Hepatocyte (in vitro differentiated cells): ENCODE data around the gene LPP. TPM values are rescaled to one million over a fixed set of nuclear protein-coding genes. Genes with fewer than 3 reads are reported as not detected.

Experiments used
- DNase-seq: peaks from one replicate; pipeline ENCODE4 v3.0.0-alpha.2; 2016; ENCODE audit warnings: low spot score
- H2AFZ ChIP-seq: fragments of 200-600 bp; sonication (generic); 2 replicates; pipeline ENCODE4 v1.6.0; 2016; ENCODE audit warnings: antibody characterized with exemption, mild to moderate bottlenecking
- H3K27ac ChIP-seq: fragments of 200-600 bp; sonication (generic); 2 replicates; pipeline ENCODE4 v1.5.1; 2016; ENCODE audit warnings: mild to moderate bottlenecking
- H3K27me3 ChIP-seq: fragments of 200-600 bp; sonication (generic); 2 replicates; pipeline ENCODE4 v1.6.1; 2016
- H3K36me3 ChIP-seq: fragments of 200-600 bp; sonication (generic); replicated peaks from 2 replicates; pipeline ENCODE4 v1.5.1; 2016; ENCODE audit warnings: low read depth; ENCODE audit not compliant: insufficient read depth
- H3K4me1 ChIP-seq: fragments of 200-600 bp; sonication (generic); 2 replicates; pipeline ENCODE4 v1.5.1; 2016; ENCODE audit warnings: mild to moderate bottlenecking, moderate library complexity; ENCODE audit not compliant: insufficient read depth
- H3K4me2 ChIP-seq: fragments of 200-600 bp; sonication (generic); 2 replicates; pipeline ENCODE4 v1.6.0; 2016
- H3K4me3 ChIP-seq: fragments of 200-600 bp; sonication (generic); 2 replicates; pipeline ENCODE4 v1.5.1; 2016; ENCODE audit warnings: mild to moderate bottlenecking
- H3K79me2 ChIP-seq: fragments of 200-600 bp; sonication (generic); 2 replicates; pipeline ENCODE4 v1.6.0; 2017; ENCODE audit warnings: mild to moderate bottlenecking
- H3K9me2 ChIP-seq: fragments of 200-600 bp; sonication (generic); replicated peaks from 2 replicates; pipeline ENCODE4 v1.6.0; 2017; ENCODE audit warnings: mild to moderate bottlenecking; ENCODE audit not compliant: insufficient read depth
- H3K9me3 ChIP-seq: fragments of 200-600 bp; sonication (generic); 2 replicates; pipeline ENCODE4 v1.5.1; 2016; ENCODE audit warnings: low read depth, mild to moderate bottlenecking
- H4K20me1 ChIP-seq: fragments of 200-600 bp; sonication (generic); 2 replicates; pipeline ENCODE4 v1.6.0; 2016; ENCODE audit warnings: mild to moderate bottlenecking; ENCODE audit not compliant: insufficient read depth, poor library complexity, severe bottlenecking
- EZH2 ChIP-seq: fragments of 200-600 bp; sonication (generic); IDR thresholded peaks from 2 replicates; pipeline ENCODE4 v1.6.1; 2016; ENCODE audit warnings: antibody characterized with exemption, mild to moderate bottlenecking, borderline replicate concordance
- EZH2phosphoT487 ChIP-seq: fragments of 200-600 bp; sonication (generic); IDR thresholded peaks from one replicate; pipeline ENCODE4 v1.6.1; 2018; ENCODE audit warnings: antibody characterized with exemption, mild to moderate bottlenecking, low read depth, moderate library complexity; ENCODE audit not compliant: unreplicated experiment, severe bottlenecking
- WGBS: methylation state at CpG from one replicate; pipeline ENCODE4 v1.1.6; 2016; ENCODE audit warnings: low lambda C conversion rate; ENCODE audit errors: missing lambda C conversion rate; 5-methylcytosine and 5-hydroxymethylcytosine counted together
- polyA plus RNA-seq: library from polyadenylated mRNA; unstranded; fragments of >200 nt; fragmentation: Nextera tagmentation; extraction: Ambion mirVana; gene quantifications from 2 replicates; pipeline ENCODE4 v1.2.1, GENCODE V29; 2016
- total RNA-seq: library from RNA; depleted of rRNA; stranded (reverse); fragments of >200 nt; gene quantifications from 2 replicates; pipeline ENCODE4 v1.2.3, GENCODE V29; 2014
- TF ChIP-seq, protein P1 (sequence below): fragments of 200-600 bp; sonication (generic); IDR thresholded peaks from 2 replicates; pipeline ENCODE4 v1.5.1; 2016; ENCODE audit warnings: antibody characterized with exemption, mild to moderate bottlenecking; ENCODE audit not compliant: poor library complexity

LPP gene
- total and polyA plus RNA-seq, 2 experiments from 2014 or later, result 53.2 to 73.8 TPM

DNA sequence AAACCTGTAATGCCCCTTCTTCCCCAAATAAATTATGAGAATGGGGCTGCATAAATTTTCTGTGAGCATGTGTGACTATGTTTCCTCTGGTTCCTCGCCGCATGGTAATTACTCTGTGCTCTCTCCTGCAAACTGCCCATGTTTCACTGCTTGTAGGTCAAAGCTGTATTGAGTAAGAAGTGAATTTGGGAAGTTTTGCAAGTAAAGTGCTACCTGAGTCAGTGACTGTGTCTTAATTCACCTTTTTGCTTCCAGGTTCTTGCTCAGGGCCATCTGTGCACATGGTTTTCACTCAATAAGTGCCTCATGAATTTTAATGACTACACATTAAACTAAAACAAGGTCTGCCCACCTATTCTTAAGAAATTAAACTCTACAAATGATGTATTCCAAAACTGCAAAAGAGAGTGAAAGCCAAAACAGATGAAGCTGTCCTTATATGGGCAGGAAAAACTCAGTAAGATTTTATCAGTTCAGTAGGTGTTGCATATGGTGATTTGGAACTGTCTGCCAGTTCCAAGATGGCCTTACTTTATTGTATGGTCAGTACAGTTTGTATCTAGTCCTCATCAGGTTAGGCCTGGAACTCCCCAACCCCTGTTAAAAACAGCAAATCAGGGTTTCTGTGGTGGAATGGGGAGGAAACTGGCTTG lies 100.0 kb downstream of the LPP start:
- Histone ChIP-seq H3K4me1 (peaks cover 20% of the 10 kb centered on the region), H4K20me1 (no peaks in the 10 kb centered on the region), H3K79me2 (peaks cover 63% of the 10 kb centered on the region), H3K4me3 (no peak overlapping the region), H3K9me2 (no peaks in the 10 kb centered on the region), H3K27ac (peak overlapping the region; percentile 3), H3K36me3 (no peaks in the 10 kb centered on the region), H3K27me3 (no peaks in the 10 kb centered on the region), H2AFZ (no peak overlapping the region), H3K9me3 (no peaks in the 10 kb centered on the region), H3K4me2 (peak overlapping the region; percentile 7)
- TF ChIP-seq EZH2 (no peak), EZH2phosphoT487 (no peak)
- TF ChIP-seq, protein P1, sequence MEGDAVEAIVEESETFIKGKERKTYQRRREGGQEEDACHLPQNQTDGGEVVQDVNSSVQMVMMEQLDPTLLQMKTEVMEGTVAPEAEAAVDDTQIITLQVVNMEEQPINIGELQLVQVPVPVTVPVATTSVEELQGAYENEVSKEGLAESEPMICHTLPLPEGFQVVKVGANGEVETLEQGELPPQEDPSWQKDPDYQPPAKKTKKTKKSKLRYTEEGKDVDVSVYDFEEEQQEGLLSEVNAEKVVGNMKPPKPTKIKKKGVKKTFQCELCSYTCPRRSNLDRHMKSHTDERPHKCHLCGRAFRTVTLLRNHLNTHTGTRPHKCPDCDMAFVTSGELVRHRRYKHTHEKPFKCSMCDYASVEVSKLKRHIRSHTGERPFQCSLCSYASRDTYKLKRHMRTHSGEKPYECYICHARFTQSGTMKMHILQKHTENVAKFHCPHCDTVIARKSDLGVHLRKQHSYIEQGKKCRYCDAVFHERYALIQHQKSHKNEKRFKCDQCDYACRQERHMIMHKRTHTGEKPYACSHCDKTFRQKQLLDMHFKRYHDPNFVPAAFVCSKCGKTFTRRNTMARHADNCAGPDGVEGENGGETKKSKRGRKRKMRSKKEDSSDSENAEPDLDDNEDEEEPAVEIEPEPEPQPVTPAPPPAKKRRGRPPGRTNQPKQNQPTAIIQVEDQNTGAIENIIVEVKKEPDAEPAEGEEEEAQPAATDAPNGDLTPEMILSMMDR, result no peak
- WGBS, result 98% methylated on average over 2 of the region's 2 CpGs
- DNase-seq, result no peak

DNA sequence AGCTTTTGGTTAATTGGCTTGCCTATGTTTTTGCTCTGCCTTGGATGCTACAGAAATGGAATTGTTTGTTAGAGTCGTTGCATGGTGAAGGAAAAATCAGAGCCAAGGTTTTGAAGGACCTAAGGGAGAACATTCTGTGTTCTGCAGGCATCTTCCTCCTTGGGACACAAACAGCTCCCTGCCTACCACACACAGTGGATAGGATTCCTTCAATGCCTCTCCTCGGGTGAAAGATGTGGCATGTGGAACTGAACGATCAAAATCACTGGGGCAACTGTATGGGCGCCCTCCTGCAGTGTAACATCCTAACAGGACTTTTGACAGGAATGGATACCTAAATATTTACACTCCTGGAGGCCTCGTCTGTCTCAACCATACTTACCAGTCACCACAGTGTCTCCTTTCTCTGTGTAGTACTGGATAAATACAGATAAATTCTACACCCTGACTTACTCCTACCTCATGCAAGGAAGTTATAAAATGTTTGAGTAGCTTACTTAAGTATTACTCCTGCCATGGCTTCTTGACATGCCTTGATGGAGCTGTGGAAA lies 100.6 kb downstream of the LPP start:
- Histone ChIP-seq H3K4me3 (no peak overlapping the region), H3K9me3 (no peaks in the 10 kb centered on the region), H3K27me3 (no peaks in the 10 kb centered on the region), H2AFZ (no peak overlapping the region), H3K4me1 (peaks cover 20% of the 10 kb centered on the region), H3K9me2 (no peaks in the 10 kb centered on the region), H3K79me2 (peaks cover 64% of the 10 kb centered on the region), H3K27ac (no peak overlapping the region), H3K36me3 (no peaks in the 10 kb centered on the region), H3K4me2 (no peak overlapping the region), H4K20me1 (no peaks in the 10 kb centered on the region)
- TF ChIP-seq, protein P1, result no peak
- TF ChIP-seq EZH2phosphoT487, result no peak
- no peak for TF ChIP-seq EZH2
- DNase-seq, result no peak
- WGBS, result 85% methylated on average over 5 of the region's 5 CpGs

DNA sequence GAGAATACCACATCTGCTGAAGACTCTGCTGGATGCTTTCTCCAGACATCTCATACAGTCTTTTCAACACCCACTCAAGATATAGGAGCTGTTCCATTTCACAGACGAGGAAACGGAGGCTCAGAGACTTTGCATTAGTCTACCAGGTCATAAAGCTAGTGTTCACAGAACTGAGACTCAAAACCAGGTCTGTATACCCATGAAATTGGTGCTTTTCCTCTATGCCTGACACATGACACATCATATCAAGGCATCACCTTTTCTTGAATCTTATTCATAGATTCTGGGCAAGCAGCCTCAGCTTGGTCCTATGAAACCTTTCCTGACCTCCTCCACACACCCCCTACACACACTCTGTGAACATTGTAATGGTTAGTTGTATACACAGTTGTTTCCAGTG lies 101.2 kb downstream of the LPP start:
- Histone ChIP-seq H3K9me3 (no peaks in the 10 kb centered on the region), H3K79me2 (peaks cover 69% of the 10 kb centered on the region), H3K4me1 (peaks cover 20% of the 10 kb centered on the region), H3K27ac (no peak overlapping the region), H2AFZ (no peak overlapping the region), H3K4me2 (no peak overlapping the region), H3K9me2 (no peaks in the 10 kb centered on the region), H3K27me3 (no peaks in the 10 kb centered on the region), H3K36me3 (no peaks in the 10 kb centered on the region), H4K20me1 (no peaks in the 10 kb centered on the region), H3K4me3 (no peak overlapping the region)
- 100% methylated on average over 2 of the region's 2 CpGs for WGBS
- no peak for DNase-seq
- TF ChIP-seq, protein P1, result no peak
- TF ChIP-seq EZH2phosphoT487 (no peak), EZH2 (no peak)
